GM23248 (cell line): ENCODE data around the gene MRPS30.

ENCODE experiments used
- EZH2 ChIP-seq: fragments of 200-600 bp; sonication (generic); IDR thresholded peaks from 2 replicates; pipeline ENCODE4 v1.6.1; 2018; ENCODE audit warnings: antibody characterized with exemption, mild to moderate bottlenecking; ENCODE audit not compliant: insufficient read depth, poor library complexity, severe bottlenecking
- EZH2phosphoT487 ChIP-seq: fragments of 200-600 bp; sonication (generic); IDR thresholded peaks from 2 replicates; pipeline ENCODE4 v1.6.1; 2018; ENCODE audit warnings: antibody characterized with exemption, moderate library complexity, mild to moderate bottlenecking, low read depth; ENCODE audit not compliant: insufficient read depth

DNA sequence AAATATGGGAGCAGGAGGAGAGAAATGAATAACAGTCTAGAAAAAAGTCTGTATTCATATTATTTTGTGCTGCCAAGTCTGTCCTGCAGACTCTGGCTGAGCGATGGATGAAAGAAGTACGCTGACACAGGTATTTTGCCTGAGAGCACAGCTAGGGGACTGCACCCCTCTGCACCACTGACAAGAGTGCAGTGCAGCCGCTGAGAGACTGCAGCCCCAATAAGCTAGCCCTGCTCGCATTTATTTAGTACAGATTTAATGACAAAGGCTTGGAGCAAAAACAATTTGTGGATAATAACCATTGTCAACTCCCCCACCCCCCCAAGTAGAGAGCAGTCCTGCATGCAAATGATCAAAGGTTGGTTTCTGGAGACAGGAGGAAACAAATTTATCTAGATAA, 13.3 kb upstream of the MRPS30 start:
- no peak for TF ChIP-seq EZH2phosphoT487
- no peak for TF ChIP-seq EZH2
